AG04449 (cell line): Measurements from ENCODE around the gene PRKN.

ENCODE experiments used
- CTCF ChIA-PET: fragments of 350-600 bp; formaldehyde crosslinking; extraction: SDS; loops from one replicate; lab custom pipeline; 2021; ENCODE audit warnings: antibody characterized with exemption; lab: Yijun Ruan, JAX
- POLR2A ChIA-PET: fragments of 400-600, 350-600 bp; formaldehyde crosslinking; extraction: SDS; loops from one replicate; lab custom pipeline; 2020; ENCODE audit warnings: antibody characterized with exemption, inconsistent platforms; lab: Yijun Ruan, JAX
- DNase-seq: peaks from one replicate; pipeline ENCODE4 v3.0.0-alpha.2; 2010; ENCODE audit warnings: low read depth, low spot score
- H3K4me3 ChIP-seq: 2 replicates; pipeline ENCODE4 v1.5.1; 2011; ENCODE audit warnings: low read depth, mild to moderate bottlenecking, control low read depth, low read length
- TF ChIP-seq, protein P1 (sequence below): IDR thresholded peaks from one replicate; pipeline ENCODE4 v1.5.1; 2011; ENCODE audit warnings: mild to moderate bottlenecking, moderate library complexity, low read length, control low read depth, inconsistent platforms; ENCODE audit not compliant: insufficient read depth; ENCODE audit errors: missing control alignments

The PRKN gene

DNA sequence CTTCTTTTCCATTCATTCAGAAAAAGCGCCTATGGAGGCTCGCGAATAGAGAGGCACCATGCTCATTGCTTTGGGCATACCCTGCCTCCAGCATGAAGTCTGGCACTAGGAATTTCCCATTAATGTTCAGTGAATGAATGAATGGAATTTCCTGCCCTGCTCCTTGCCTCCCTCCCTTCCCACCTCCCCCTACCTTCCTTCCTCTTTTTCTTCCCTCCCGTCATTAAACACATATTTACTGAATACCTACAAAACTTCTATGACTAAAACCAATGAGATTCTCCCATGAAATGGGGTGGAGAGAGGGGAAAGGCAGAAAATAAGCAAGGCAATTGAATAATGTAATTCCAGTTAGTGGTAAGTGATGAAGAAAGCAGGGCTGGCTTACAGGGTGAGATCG is 1239.9 kb downstream of the PRKN start:
- ChIA-PET CTCF (interaction anchor here (1.5 kb wide), 1 partner anchor 50 kb away, joined by 3 read pairs; no protein-coding TSS in a partner anchor), POLR2A (no interaction called here)
- TF ChIP-seq, protein P1, sequence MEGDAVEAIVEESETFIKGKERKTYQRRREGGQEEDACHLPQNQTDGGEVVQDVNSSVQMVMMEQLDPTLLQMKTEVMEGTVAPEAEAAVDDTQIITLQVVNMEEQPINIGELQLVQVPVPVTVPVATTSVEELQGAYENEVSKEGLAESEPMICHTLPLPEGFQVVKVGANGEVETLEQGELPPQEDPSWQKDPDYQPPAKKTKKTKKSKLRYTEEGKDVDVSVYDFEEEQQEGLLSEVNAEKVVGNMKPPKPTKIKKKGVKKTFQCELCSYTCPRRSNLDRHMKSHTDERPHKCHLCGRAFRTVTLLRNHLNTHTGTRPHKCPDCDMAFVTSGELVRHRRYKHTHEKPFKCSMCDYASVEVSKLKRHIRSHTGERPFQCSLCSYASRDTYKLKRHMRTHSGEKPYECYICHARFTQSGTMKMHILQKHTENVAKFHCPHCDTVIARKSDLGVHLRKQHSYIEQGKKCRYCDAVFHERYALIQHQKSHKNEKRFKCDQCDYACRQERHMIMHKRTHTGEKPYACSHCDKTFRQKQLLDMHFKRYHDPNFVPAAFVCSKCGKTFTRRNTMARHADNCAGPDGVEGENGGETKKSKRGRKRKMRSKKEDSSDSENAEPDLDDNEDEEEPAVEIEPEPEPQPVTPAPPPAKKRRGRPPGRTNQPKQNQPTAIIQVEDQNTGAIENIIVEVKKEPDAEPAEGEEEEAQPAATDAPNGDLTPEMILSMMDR = no peak
- H3K4me3 ChIP-seq = no peak overlapping the region
- DNase-seq = no peak

DNA sequence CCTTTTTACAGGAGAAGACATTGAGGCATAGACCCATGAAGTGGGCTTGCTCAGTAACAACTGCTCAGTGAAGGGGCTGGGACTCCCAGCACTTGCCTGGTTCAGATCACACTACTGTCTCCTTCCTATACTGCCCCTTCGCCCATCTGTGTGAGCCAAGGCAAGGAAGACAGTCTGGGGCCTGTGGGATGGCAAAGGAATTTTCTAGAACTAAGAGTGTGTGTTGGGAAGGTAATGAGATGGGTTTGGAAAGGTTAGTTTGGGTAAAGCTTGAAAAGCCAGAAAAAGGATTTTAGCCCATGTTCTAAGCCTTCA is 1240.4 kb downstream of the PRKN start:
- DNase-seq = no peak
- no peak overlapping the region for H3K4me3 ChIP-seq
- ChIA-PET CTCF (interaction anchor here (1.5 to 1.7 kb wide), 2 partner anchors 50 to 69 kb away, joined by 3 to 5 read pairs; no protein-coding TSS in a partner anchor), POLR2A (no interaction called here)
- TF ChIP-seq, protein P1 = no peak

DNA sequence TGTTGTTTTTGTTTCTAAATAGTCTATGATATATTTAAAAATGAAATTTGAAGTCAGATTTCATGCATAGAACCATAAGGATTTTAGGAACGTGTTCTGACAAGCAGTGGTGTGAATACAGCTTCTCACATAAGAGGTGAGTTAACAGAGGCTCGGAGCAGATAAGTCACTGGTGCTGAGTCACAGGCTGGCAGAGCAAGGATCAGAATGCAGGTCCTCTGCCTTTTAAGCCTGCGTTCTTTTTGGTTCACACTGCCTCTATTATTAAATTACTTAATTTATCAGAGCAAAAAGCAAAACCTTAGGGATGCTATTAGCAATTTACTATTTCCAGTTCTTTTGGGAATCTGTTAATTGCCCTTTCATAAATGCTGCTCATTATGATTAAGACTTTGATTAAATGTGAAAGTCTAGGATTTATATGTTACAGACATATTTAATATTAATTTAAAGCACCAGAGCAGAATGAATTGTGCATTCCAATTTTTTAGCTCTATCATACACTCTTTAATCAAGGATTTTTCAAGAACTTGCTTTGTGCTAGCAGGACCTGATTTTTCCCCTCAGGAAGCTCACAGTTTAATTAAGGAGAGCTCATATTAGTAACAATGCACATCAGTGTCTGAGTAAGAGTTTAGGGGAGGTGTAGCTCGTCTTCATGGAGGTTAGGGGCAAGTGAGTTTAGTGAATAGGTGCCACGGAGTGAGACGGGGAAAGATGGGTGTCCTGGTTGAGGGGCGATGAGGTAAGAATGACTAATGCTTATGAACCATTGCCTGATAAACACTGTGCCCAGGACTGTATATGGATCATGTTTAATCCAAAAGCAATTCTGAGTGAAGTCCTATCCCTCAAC is 1241.0 kb downstream of the PRKN start:
- DNase-seq = no peak
- ChIA-PET POLR2A (no interaction called here), CTCF (interaction anchor here (1.5 to 1.7 kb wide), 2 partner anchors 49 to 68 kb away, joined by 3 to 5 read pairs; no protein-coding TSS in a partner anchor)
- H3K4me3 ChIP-seq = no peak overlapping the region
- TF ChIP-seq, protein P1 = no peak

DNA sequence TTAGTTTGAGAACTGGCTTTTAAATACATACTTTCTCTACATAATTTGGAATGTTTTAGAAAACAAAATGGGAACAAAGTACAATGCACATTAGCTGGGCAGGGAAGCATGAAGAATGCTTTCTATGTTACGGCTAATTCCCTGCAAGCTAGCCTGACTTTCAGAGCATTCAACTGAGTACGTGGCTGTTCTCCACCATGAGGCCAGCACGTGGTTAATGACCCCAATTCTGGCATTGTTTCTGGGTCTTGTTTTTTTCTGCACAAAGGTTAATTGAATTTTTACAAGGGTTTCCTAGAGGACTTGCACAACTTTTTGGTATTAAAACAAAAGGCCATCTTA is 1245.1 kb downstream of the PRKN start:
- ChIA-PET POLR2A (no interaction called here), CTCF (interaction anchor here (1.0 kb wide), 1 partner anchor 89 kb away, joined by 3 read pairs; no protein-coding TSS in a partner anchor)
- TF ChIP-seq, protein P1 = no peak
- no peak for DNase-seq
- no peak overlapping the region for H3K4me3 ChIP-seq

DNA sequence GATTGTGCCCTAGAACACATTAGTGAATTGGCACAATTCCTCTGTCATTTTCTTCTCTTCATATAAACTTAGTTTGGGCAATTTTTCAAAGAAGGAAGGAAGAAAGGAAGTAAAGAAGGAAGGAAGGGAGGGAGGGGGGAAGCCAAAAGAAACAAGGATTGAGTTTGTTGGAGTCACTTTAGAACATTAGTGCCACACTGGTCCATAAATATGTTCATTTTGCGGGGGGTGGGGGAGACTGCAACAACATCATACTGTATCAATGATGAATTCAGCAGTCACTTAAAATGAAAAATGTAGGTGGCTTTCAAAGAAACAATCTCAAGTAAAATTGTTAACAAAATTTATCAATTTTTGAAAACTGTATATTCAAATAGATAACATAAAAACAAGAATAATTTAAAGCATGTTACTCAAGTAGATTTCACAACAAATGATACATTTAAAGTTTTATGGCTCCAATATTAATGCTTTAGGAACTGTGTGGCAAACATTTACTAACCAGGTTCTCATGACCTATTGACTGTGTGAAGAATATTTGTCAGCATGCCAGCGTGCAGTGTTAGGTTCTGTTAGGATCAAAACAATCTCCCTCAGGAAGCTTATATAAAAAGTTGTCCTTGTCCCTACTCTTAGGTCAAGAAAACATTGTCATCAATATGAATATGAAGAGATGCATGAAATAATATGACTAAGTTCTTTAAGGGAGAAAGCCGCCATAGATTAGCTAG is 1245.6 kb downstream of the PRKN start:
- no peak overlapping the region for H3K4me3 ChIP-seq
- POLR2A ChIA-PET = no interaction called here
- TF ChIP-seq, protein P1 = no peak
- no peak for DNase-seq
- CTCF ChIA-PET = no interaction called here
